Upper lobe of right lung (tissue), 1 donor: ENCODE measurements around the gene IL21R. TPM values are rescaled to one million over a fixed set of nuclear protein-coding genes. Genes with fewer than 3 reads are reported as not detected.
"Not testable (repeated sequence)": the region's sequence is repeated elsewhere in the genome, so short reads cannot be mapped to it uniquely, and the experiment has no call there.

ENCODE experiments used
- ATAC-seq: fragments of 200-7000 bp; cut with Tn5 transposase; one replicate; pipeline ENCODE4 v1.9.1; 2020; ENCODE audit warnings: mild to moderate bottlenecking, moderate library complexity
- DNase-seq: peaks from one replicate; pipeline ENCODE4 v3.0.0-alpha.2; 2020
- H3K27ac ChIP-seq: fragments of 200-600 bp; one replicate; pipeline ENCODE4 v1.8.0; 2022
- H3K27me3 ChIP-seq: fragments of 200-600 bp; one replicate; pipeline ENCODE4 v1.8.0; 2022; ENCODE audit warnings: mild to moderate bottlenecking
- H3K36me3 ChIP-seq: fragments of 200-600 bp; one replicate; pipeline ENCODE4 v1.8.0; 2022
- H3K4me1 ChIP-seq: fragments of 200-600 bp; one replicate; pipeline ENCODE4 v1.8.0; 2022
- H3K4me3 ChIP-seq: fragments of 200-600 bp; one replicate; pipeline ENCODE4 v1.8.0; 2022; ENCODE audit warnings: mild to moderate bottlenecking
- H3K9me3 ChIP-seq: fragments of 200-600 bp; one replicate; pipeline ENCODE4 v1.8.0; 2022
- CTCF ChIP-seq: fragments of 200-600 bp; IDR thresholded peaks from one replicate; pipeline ENCODE4 v1.8.0; 2022; ENCODE audit warnings: antibody characterized with exemption
- intact Hi-C: fragments of 100-400 bp; cut with DNase I; formaldehyde crosslinking; loops from one replicate; pipeline ENCODE4 v1.11.0; 2022
- total RNA-seq: library from RNA; stranded (reverse); fragmentation: NEBNext Ultra II Directional; extraction: Animal tissue kit (Norgen Biotek cat#: 25700); gene quantifications from one replicate; pipeline ENCODE4 v1.2.1, GENCODE V29; 2021
- donor health status: DM: no; HTN: yes; CAD: no; lungs with severe emphysema.

IL21R gene
- total RNA-seq, 1 donor from 2014 or later = 3.9 TPM

DNA sequence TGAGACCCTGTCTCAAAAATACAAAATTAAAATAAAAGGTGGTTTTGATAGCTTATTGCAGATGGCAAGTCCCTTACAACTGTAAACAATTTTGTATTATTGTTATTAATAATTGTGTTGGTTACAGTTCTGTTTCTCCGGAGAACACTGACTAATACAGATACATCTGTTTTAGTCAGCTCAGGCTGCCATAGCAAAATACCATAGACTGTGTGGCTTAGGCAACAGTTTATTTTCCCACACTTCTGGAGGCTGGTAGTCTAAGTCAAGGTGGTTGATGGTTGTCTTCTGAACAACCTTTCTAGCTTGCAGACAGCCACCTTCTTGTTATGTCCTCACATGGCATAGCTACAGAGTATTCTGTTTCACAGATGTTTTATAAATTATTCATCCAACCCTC is 14.2 kb upstream of the IL21R start:
- no peak overlapping the region for H3K4me3 ChIP-seq
- intact Hi-C loops = no loop called here
- H3K36me3 ChIP-seq = no peaks in the 10 kb centered on the region
- H3K27ac ChIP-seq = no peak overlapping the region
- no peak for TF ChIP-seq CTCF
- no peaks in the 10 kb centered on the region for H3K9me3 ChIP-seq
- ATAC-seq = no peak
- H3K27me3 ChIP-seq = no peaks in the 10 kb centered on the region
- H3K4me1 ChIP-seq = no peaks in the 10 kb centered on the region
- no peak for DNase-seq

DNA sequence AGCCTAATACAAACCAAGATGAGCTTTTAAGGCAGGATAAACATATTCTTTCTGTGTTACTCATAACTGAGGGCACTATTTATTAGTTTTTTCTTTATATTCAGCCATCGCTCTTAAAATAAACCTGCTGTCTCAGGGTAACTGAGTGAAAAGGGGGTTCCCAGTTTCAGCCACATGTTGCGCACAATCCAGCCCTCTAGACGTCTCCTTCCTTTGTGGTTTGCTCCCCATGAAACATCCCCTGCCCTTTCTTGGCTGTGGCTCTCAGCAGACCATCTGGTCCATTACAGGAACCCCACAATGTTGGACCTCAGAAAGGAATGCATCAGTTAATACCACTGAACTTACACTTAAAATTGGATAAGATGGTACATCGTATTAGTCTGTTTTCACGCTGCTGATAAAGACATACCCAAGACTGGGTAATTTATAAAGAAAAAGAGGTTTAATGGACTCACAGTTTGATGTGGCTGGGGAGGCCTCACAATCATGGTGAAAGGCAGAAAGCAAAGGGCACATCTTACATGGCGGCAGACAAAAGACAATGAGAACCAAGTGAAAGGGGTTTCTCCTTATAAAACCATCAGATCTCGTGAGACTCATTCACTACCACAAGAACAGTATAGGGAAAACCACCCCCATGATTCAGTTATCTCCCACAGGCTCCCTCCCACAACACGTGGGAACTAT is 12.6 kb upstream of the IL21R start:
- DNase-seq (no peak), ATAC-seq (no peak)
- Histone ChIP-seq H3K4me3 (no peak overlapping the region), H3K27me3 (no peaks in the 10 kb centered on the region), H3K27ac (no peak overlapping the region), H3K36me3 (no peaks in the 10 kb centered on the region), H3K9me3 (no peaks in the 10 kb centered on the region), H3K4me1 (no peaks in the 10 kb centered on the region)
- intact Hi-C loops = no loop called here
- no peak for TF ChIP-seq CTCF

DNA sequence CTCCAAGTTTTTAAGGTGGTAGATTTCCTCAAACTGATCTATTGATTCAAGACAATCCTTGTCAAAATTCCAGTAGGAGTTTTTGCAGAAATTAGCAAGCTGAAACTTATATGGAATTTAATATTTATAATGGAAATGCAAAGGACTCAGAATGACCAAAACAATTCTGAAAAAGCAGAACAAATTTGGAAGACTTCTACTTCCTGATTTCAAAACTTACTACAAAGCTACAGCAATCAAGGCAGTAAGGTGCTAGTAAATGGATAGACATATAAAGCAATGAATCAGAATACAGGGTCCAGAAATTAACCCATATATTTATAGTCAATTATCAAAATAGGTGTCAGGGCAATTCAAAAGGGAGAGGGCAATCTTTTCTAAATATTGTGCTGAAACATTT is 11.8 kb upstream of the IL21R start:
- Histone ChIP-seq H3K4me3 (no peak overlapping the region), H3K4me1 (no peaks in the 10 kb centered on the region), H3K9me3 (no peaks in the 10 kb centered on the region), H3K36me3 (no peaks in the 10 kb centered on the region), H3K27ac (no peak overlapping the region), H3K27me3 (no peaks in the 10 kb centered on the region)
- DNase-seq (no peak), ATAC-seq (no peak)
- TF ChIP-seq CTCF = no peak
- intact Hi-C loops = no loop called here

- Histone ChIP-seq H3K4me1 (no peaks in the 10 kb centered on the region), H3K27me3 (no peaks in the 10 kb centered on the region), H3K36me3 (no peaks in the 10 kb centered on the region), H3K4me3 (no peak overlapping the region), H3K9me3 (no peaks in the 10 kb centered on the region), H3K27ac (no peak overlapping the region)
- no peak for TF ChIP-seq CTCF
- intact Hi-C loops = no loop called here
- DNase-seq = no peak
- ATAC-seq = no peak
Measured at GRCh38 chr16:27392671-27393070, 9.3 kb upstream of the IL21R start.

- DNase-seq = no peak
- intact Hi-C loops = no loop called here
- ATAC-seq = no peak
Measured at GRCh38 chr16:27394516-27394915, 7.5 kb upstream of the IL21R start.

GRCh38 chr16:27398341-27398893 is 3.6 kb upstream of the IL21R start:
- H3K27ac ChIP-seq, H3K36me3 ChIP-seq, H3K9me3 ChIP-seq, intact Hi-C loops, H3K4me3 ChIP-seq, ATAC-seq, DNase-seq, H3K27me3 ChIP-seq: not testable (repeated sequence)
- peaks cover 17% of the 10 kb centered on the region for H3K4me1 ChIP-seq

More at GRCh38 chr16:27394516-27394915, 7.5 kb upstream of the IL21R start:
- no peaks in the 10 kb centered on the region for H3K4me1 ChIP-seq
- H3K4me3 ChIP-seq = no peak overlapping the region
- H3K9me3 ChIP-seq = no peaks in the 10 kb centered on the region
- no peak overlapping the region for H3K27ac ChIP-seq
- H3K27me3 ChIP-seq = no peaks in the 10 kb centered on the region
- TF ChIP-seq CTCF = no peak
- H3K36me3 ChIP-seq = no peaks in the 10 kb centered on the region
